Mammary epithelial cell (primary cell): ENCODE results near the gene KLK2.

Source experiments
- CTCF ChIP-seq, 2 donors: IDR thresholded peaks in 1 of 2; conservative IDR thresholded peaks in 1 of 2; 2 replicates each; pipeline ENCODE4 v1.5.1; 2011 to 2012; ENCODE audit warnings: inconsistent platforms in 2 of 2, low read length in 2 of 2, mild to moderate bottlenecking in 2 of 2, control low read depth in 1 of 2, low read depth in 1 of 2; ENCODE audit not compliant: insufficient read depth in 1 of 2; ENCODE audit errors: extremely low read depth in 1 of 2
- EZH2 ChIP-seq: IDR thresholded peaks from 2 replicates; pipeline ENCODE4 v1.6.1; 2012; ENCODE audit warnings: low read length, inconsistent platforms, borderline replicate concordance

GRCh38 chr19:50908336-50908735, 35.1 kb downstream of the KLK2 start:
- TF ChIP-seq CTCF (conservative IDR thresholded peaks at IDR 0.05 in 1 of 2, IDR thresholded peaks at IDR 0.05 in 1 of 2; ENCODE audit: extremely low read depth in 1 of 2, insufficient read depth in 1 of 2, low read depth in 1 of 2, low read length in 2 of 2), result no peak
- no peak for TF ChIP-seq EZH2
